ENCODE results near the gene UBIAD1. TPM values are rescaled to one million over a fixed set of nuclear protein-coding genes. Genes with fewer than 3 reads are reported as not detected.

Gene UBIAD1
- total and polyA plus RNA-seq, 9 of the 15 experiments (the other 6 are each of a cell fraction or from before 2014, with no cell fraction given) = 6.2 to 34.3 (median 22.3) TPM

GRCh38 chr1:11238311-11238710 is 34.7 kb upstream of the UBIAD1 start:
- Histone ChIP-seq H3K4me1 (replicated peaks in 1 of 2; ENCODE audit: control insufficient read depth in 2 of 2, insufficient read depth in 2 of 2, low read length in 2 of 2) (no peaks in the 10 kb centered on the region), H3K27ac (ENCODE audit: extremely low read depth, low read depth, low read length) (no peak overlapping the region), H3K9me3 (replicated peaks; ENCODE audit: control insufficient read depth, insufficient read depth, low read depth, low read length) (no peaks in the 10 kb centered on the region), H3K9ac (ENCODE audit: insufficient read depth in 1 of 2, low read depth in 2 of 2, low read length in 2 of 2) (0 out of 4 replicates have a peak overlapping the region, but pooled peaks of 1 of the 2 experiments have one; percentile 1), H3K4me3 (no peak overlapping the region), H3K4me2 (ENCODE audit: insufficient read depth, low read length) (no peak overlapping the region), H3K9me1 (ENCODE audit: control insufficient read depth, insufficient read depth, low read length) (no peaks in the 10 kb centered on the region), H3K36me3 (ENCODE audit: control insufficient read depth, insufficient read depth, low read length) (peaks cover 94% of the 10 kb centered on the region), H2AFZ (ENCODE audit: low read depth, low read length) (no peak overlapping the region), H3K27me3 (ENCODE audit: control insufficient read depth in 2 of 2, insufficient read depth in 2 of 2, low read length in 2 of 2) (no peaks in the 10 kb centered on the region), H3K79me2 (ENCODE audit: control insufficient read depth, insufficient read depth, low read length) (no peaks in the 10 kb centered on the region), H4K20me1 (replicated peaks; ENCODE audit: control insufficient read depth, insufficient read depth, low read length) (peaks cover 6% of the 10 kb centered on the region; the same call in 1 of the 2 replicates)
- CTCF ChIA-PET (ENCODE audit: low intra/inter-chr PET ratio) = interaction anchor here (0.7 to 1.1 kb wide), 2 partner anchors 404 to 405 kb away, joined by 3 read pairs; no protein-coding TSS in a partner anchor
- no TSS peak for BruUV-seq (replicated peaks)
- intact Hi-C loops (cut with micrococcal nuclease) (no loop called here), in situ Hi-C loops (cut with MboI) (no loop called here)
- POLR2A ChIA-PET = interaction anchor here (1.0 to 1.3 kb wide), 3 partner anchors 14 to 34 kb away, joined by 3 to 4 read pairs (median 4); partner anchors contain the start of genes MTOR and UBIAD1
- FAIRE-seq (no peak), ATAC-seq (no peak), DNase-seq (ENCODE audit: extremely low read depth in 1 of 4, low spot score in 3 of 4) (no peak)
- no peak for TF ChIP-seq HDAC8 (tag; IDR thresholded peaks at IDR 0.05)
- TF ChIP-seq KLF10 (CRISPR knock-in tag; IDR thresholded peaks at IDR 0.05) = no peak
- TF ChIP-seq TCF7 (IDR thresholded peaks at IDR 0.05; ENCODE audit: borderline replicate concordance) = no peak
- TF ChIP-seq EHMT2 (IDR thresholded peaks at IDR 0.05) = no peak
- no peak for TF ChIP-seq ZNF778 (CRISPR knock-in tag; IDR thresholded peaks at IDR 0.05)
- TF ChIP-seq HES1 (IDR thresholded peaks at IDR 0.05; ENCODE audit: low read depth) = no peak
- WGBS (ENCODE audit: insufficient coverage, low coverage, missing lambda C conversion rate) = 91% methylated on average over 7 of the region's 7 CpGs
